DMS153 (cell line): ENCODE measurements around the gene SOSTDC1.
"Not testable (repeated sequence)": the region's sequence is repeated elsewhere in the genome, so short reads cannot be mapped to it uniquely, and the experiment has no call there.

Experiments used
- DNase-seq: peaks from one replicate; lab custom pipeline; 2025; lab: John Stamatoyannopoulos, UW

SOSTDC1 gene, protein sequence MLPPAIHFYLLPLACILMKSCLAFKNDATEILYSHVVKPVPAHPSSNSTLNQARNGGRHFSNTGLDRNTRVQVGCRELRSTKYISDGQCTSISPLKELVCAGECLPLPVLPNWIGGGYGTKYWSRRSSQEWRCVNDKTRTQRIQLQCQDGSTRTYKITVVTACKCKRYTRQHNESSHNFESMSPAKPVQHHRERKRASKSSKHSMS

GRCh38 chr7:16465469-16466361 lies at the start of gene SOSTDC1:
Gene SOSTDC1 (minus strand): TSS chr7:16465738. CDS start chr7:16465668, 70 bp downstream.
- peak; percentile 15 for DNase-seq

DNA sequence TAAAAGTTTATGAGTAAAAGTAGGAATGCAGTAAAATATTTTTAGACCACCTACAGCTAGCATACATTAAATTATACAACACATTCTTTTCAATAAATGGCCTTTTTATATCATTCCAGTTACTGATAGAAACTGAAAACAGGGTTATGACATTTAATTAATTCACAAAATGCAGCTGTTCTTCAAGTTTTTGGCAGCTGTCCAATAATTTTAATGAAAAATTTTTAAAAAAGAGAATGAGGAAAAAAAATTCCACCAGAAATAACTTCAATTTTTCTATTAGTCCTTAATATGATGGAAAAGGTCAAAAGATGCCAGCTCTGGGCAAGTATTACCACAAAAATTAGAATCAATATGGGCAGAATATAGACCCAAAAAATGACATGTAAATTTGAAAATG lies 49.2 kb upstream of the SOSTDC1 start:
- no peak for DNase-seq

DNA sequence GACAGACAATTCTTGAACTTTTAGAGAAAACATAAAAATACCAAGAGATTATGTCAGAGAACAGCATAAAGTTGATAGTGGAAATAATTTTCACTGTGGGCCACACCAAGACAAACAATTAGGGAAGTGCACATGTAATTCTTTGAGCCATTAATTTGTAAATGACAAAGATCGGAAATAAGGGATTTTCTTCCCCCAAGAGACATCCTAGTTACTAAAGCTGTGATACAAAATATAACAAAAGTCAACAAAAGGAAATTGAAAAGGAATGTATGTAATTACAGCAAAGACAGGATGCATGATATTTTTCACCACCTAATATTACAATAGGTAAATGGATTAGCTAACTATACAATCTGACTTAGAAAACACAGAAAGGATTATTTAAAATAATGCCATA lies 48.7 kb upstream of the SOSTDC1 start:
- DNase-seq: no peak

- DNase-seq: no peak
Observed at GRCh38 chr7:16512097-16512496, 46.6 kb upstream of the SOSTDC1 start.

- DNase-seq: no peak
Observed at GRCh38 chr7:16511314-16511713, 45.8 kb upstream of the SOSTDC1 start.

DNA sequence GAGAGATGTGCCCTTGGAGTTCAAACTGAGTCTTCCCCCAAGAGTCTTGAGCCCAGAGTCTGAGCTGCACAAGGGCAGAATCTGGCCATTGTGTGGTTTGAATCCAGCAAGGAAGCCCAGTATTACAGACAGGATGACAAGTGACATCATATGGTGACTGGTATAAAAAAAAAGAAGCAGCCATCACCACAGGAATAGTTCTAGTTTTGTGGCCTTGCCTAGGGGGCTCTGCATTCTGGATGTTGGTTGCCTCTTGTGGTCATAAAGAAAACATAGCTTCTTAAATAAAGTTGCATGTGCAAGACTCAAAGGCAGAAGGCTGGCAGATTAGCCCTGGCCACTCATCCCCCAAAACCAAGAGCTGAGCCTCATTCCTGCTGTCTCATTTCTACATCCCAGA lies 44.3 kb upstream of the SOSTDC1 start:
- DNase-seq: no peak

DNA sequence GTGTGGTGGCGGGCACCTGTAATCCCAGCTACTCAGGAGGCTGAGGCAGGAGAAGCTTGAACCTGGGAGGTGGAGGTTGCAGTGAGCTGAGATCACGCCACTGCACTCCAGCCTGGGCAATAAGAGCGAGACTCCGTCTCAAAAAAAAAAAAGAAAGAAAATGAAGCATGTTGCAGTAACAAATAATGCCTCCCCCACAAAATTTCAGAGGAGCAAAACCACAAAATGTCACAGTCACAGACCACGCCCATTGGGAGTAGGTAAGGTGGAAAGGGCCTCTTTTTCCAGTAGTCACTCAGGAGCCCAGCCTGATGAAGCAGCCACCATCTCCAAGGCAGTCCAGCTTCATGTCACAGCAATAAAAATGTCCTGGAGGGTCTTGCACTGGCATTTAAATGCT lies 40.9 kb upstream of the SOSTDC1 start:
- not testable (repeated sequence) for DNase-seq

- DNase-seq: no peak
Observed at GRCh38 chr7:16504019-16504418, 38.5 kb upstream of the SOSTDC1 start.

- no peak for DNase-seq
Observed at GRCh38 chr7:16502303-16502702, 36.8 kb upstream of the SOSTDC1 start.

- no peak for DNase-seq
Observed at GRCh38 chr7:16498122-16498521, 32.6 kb upstream of the SOSTDC1 start.

DNA sequence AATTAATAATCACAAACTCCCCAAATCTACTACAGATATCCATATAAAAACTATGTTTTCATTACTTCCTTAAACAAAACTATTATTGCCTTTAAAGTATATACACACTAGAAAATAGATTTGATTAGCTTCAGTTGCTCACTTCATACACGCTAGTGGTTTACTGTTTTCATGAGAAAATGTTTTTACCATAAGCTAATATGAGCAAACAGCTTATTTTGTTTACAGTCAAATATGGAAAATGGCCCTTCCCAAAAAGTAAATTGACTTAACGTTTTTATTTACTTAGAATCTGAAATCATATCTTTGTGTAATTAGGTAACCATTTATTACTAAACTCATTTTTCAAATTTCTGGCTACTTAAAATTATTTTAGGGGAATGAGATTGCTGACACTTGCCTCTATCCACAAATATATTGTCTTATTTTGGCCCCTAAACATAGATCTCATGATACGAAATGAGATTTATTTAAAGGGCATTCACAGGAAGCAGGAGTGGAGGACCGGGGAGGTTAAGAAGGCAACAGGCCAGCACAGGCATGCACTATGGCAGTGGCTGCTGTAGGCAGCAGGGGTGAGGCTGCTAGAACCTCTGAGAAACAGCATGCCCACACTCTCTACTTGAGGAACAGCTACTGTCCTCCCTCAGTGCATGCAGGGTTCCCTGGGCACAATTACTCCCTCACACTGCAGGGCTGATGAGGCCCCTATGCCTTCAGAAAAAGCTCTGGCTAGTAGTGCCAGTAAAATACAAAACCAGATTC lies 29.6 kb upstream of the SOSTDC1 start:
- no peak for DNase-seq

DNA sequence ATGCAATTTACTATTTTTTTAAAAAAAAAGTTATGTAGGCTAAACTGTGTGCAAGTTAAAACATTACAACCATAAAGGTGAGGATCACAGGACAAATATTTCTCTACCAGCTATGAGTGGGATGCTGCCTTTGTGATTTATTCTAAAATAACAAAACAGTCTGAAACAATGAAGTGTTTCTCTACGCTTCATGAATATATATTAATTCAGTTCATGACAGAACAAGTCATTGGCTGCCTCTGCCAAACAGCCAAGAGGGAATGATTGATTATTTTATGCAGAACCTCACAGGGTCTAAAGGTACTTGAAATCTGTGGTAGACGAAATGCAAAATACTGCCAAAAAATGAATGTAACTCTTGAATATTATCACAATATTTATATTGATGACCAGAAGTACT lies 29.0 kb upstream of the SOSTDC1 start:
- no peak for DNase-seq

- no peak for DNase-seq
Observed at GRCh38 chr7:16493266-16493665, 27.7 kb upstream of the SOSTDC1 start.

DNA sequence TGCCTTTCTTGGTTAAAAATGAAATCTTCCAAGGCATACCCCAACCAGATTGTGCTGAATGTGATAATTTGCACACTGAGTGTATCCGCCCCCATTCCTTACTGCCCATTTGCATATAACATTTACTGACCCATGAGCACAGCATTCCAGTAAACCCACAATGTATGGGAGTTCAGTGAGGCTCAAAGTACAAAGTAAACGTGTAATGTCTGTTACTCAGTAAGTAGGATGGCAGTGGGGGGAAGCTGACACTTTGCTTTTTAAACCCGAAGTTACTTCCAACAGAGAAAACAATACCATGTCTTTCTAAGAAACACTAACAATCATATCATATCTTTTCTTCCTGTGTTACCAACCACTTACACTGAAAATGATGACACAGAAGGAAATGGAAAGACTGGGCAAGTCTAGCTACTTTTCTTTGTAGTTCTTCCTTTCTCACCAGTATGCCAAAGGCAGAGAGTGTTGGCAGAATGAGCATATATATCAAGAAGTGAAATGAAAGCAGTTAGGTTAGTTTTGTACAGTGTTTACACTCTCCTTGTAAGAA lies 27.1 kb upstream of the SOSTDC1 start:
- DNase-seq: no peak

- no peak for DNase-seq
Observed at GRCh38 chr7:16491148-16491547, 25.6 kb upstream of the SOSTDC1 start.

- DNase-seq: no peak
Observed at GRCh38 chr7:16484453-16485158, 19.1 kb upstream of the SOSTDC1 start.

GRCh38 chr7:16479591-16479990 lies 14.1 kb upstream of the SOSTDC1 start:
- DNase-seq: no peak

DNA sequence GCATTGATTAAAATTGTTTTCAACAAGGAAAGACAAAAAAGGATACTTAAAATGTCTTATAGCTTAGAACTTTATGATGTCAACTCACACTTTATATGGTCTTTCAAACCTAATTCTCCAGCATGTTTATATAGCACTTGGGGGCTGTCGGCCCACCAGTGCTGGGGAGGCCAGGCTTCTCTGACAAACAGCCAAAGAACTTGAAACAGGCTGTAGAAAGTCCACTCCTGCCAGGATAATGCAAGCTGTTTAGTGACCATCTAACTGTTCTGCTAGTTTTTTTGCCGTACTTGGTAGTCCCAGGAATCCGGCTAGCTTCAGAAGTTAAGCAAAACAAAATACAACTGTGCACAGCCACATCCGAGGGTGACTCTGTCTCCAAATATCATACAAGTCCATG lies 13.6 kb upstream of the SOSTDC1 start:
- no peak for DNase-seq

DNA sequence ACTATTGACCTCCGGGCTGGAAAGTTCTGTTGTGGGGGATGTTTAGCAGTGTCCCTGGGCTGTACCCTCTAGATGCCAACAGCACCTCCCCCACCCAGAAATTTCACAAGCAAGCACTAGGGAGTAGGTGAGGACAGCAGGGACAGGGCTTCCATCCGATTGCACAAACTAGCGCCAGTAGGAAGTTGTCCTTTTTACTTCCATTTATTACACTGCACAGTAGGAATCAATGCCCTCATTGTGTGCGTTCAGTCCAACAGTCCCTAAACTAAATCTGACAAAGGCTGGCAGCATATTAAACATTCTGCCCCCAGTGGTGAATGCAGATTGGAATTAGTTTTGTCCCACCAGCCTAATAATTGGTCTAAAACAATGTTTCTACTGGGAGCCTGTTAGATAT lies 6.4 kb upstream of the SOSTDC1 start:
- no peak for DNase-seq

- no peak for DNase-seq
Observed at GRCh38 chr7:16463949-16464715, 1.4 kb downstream of the SOSTDC1 start.

DNA sequence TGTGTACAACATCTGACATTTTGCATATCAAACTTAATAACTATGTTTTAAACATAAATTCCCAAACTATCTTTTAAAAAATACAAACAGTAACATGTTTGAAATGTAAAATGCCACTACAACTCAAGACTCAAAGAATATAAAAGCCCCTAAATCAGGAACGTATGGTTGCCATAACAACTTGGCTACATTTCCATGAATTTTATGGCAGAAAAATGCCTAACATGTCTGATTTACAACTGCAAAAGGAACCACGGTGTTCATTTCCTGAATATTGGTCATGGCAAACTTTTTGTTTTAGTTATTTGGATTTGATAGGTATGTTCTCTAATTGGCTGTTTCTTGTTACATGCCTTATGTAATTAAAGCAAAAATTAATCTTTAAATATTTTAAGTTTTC lies 2.0 kb downstream of the SOSTDC1 start:
- no peak for DNase-seq
